Parathyroid adenoma (tissue), 2 donors: ENCODE data around the gene FEZF1.

Source experiments
- H2AFZ ChIP-seq: fragments of 300-600 bp; sonication (generic); one replicate; pipeline ENCODE4 v1.7.0; 2017; ENCODE audit warnings: antibody characterized with exemption, mild to moderate bottlenecking
- H3K27ac ChIP-seq: fragments of 300-600 bp; sonication (generic); one replicate; pipeline ENCODE4 v1.7.0; 2017
- H3K27me3 ChIP-seq: fragments of 300-600 bp; sonication (generic); one replicate; pipeline ENCODE4 v1.7.0; 2017; ENCODE audit warnings: low read length; ENCODE audit not compliant: control insufficient read depth, insufficient read depth
- H3K36me3 ChIP-seq: fragments of 300-600 bp; sonication (generic); one replicate; pipeline ENCODE4 v1.7.0; 2017; ENCODE audit warnings: low read length; ENCODE audit not compliant: control insufficient read depth, insufficient read depth
- H3K4me1 ChIP-seq: fragments of 300-600 bp; sonication (generic); one replicate; pipeline ENCODE4 v1.7.0; 2017; ENCODE audit warnings: control low read depth
- H3K4me2 ChIP-seq: fragments of 300-600 bp; sonication (generic); one replicate; pipeline ENCODE4 v1.7.0; 2017; ENCODE audit warnings: low read length
- H3K4me3 ChIP-seq: fragments of 300-600 bp; sonication (generic); one replicate; pipeline ENCODE4 v1.7.0; 2017; ENCODE audit warnings: low read depth, low read length
- H3K79me2 ChIP-seq: fragments of 300-600 bp; sonication (generic); one replicate; pipeline ENCODE4 v1.7.0; 2017; ENCODE audit warnings: control low read depth
- H3K9ac ChIP-seq: fragments of 300-600 bp; sonication (generic); one replicate; pipeline ENCODE4 v1.7.0; 2017; ENCODE audit warnings: mild to moderate bottlenecking
- H3K9me3 ChIP-seq: fragments of 300-600 bp; sonication (generic); one replicate; pipeline ENCODE4 v1.7.0; 2017; ENCODE audit warnings: low read length; ENCODE audit not compliant: control insufficient read depth
- TF ChIP-seq, protein P1 (sequence below): fragments of 300-600 bp; sonication (generic); IDR thresholded peaks from one replicate; pipeline ENCODE4 v1.7.0; 2017; ENCODE audit warnings: antibody characterized with exemption, mild to moderate bottlenecking
- donor health status: primary hyperparathyroidism.

Gene FEZF1

DNA sequence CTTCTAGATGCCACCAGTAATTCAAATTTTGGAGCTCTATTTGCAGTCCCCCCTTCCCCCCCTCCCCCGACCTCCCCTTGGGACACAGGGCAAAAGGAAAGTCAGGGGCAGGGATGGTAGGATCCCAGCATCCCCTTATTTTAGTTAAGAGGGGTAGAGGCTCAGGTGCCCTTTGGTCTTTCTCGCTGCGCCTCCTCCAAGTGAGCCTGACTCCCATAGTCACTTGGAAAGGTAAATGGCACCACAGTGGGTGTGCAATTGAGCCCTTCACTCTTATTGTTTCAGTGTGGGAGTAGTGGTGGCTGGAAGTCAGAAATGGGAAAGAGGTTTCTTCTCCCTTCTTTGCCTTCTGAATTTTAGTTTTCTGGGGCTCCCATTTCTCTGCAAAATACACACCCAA, 8.2 kb upstream of the FEZF1 start:
- H3K9me3 ChIP-seq, result no peaks in the 10 kb centered on the region
- H3K4me2 ChIP-seq, result no peak overlapping the region
- TF ChIP-seq, protein P1, sequence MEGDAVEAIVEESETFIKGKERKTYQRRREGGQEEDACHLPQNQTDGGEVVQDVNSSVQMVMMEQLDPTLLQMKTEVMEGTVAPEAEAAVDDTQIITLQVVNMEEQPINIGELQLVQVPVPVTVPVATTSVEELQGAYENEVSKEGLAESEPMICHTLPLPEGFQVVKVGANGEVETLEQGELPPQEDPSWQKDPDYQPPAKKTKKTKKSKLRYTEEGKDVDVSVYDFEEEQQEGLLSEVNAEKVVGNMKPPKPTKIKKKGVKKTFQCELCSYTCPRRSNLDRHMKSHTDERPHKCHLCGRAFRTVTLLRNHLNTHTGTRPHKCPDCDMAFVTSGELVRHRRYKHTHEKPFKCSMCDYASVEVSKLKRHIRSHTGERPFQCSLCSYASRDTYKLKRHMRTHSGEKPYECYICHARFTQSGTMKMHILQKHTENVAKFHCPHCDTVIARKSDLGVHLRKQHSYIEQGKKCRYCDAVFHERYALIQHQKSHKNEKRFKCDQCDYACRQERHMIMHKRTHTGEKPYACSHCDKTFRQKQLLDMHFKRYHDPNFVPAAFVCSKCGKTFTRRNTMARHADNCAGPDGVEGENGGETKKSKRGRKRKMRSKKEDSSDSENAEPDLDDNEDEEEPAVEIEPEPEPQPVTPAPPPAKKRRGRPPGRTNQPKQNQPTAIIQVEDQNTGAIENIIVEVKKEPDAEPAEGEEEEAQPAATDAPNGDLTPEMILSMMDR, result no peak
- no peak overlapping the region for H3K4me3 ChIP-seq
- H3K27ac ChIP-seq, result no peak overlapping the region
- no peak overlapping the region for H3K9ac ChIP-seq
- H3K4me1 ChIP-seq, result no peaks in the 10 kb centered on the region
- no peaks in the 10 kb centered on the region for H3K36me3 ChIP-seq
- peaks cover 17% of the 10 kb centered on the region for H3K27me3 ChIP-seq
- no peak overlapping the region for H2AFZ ChIP-seq
- H3K79me2 ChIP-seq, result no peaks in the 10 kb centered on the region

DNA sequence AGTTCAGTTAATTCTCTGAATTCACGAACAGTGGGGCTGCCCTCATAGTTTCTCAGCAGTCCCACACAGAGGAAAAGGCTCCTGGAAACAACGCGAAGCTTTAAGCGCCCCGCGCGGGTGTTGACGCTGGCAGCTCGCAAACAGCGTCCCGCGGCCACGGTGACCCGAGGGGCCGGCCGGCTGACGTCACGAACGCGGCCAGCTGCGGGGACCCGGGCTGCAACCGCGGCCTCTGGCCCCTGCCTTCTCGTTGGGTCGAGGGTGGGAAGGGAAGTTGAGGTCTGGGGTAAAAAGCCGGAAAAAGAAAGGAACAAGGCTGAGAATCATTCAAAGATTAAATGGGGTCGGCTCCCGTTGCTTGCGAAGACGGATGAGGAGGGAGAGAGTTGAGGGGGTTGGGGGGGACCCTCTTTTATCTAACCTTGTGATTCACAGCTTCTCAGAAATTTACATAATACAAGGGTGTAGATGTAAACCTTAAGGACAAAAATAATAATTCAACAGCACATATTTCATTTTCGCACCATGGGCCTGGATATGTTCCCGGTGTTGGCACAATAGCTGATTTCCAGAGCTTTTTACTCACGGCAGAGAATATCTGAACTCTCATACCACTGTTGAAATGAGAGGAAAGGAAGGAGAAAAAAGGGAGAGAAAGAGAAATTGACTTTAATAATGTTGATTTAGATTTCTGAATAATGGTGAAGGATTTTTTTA, 7.3 kb upstream of the FEZF1 start:
- no peak overlapping the region for H2AFZ ChIP-seq
- TF ChIP-seq, protein P1, result no peak
- H3K27ac ChIP-seq, result no peak overlapping the region
- no peaks in the 10 kb centered on the region for H3K36me3 ChIP-seq
- no peaks in the 10 kb centered on the region for H3K4me1 ChIP-seq
- no peaks in the 10 kb centered on the region for H3K9me3 ChIP-seq
- peaks cover 17% of the 10 kb centered on the region for H3K27me3 ChIP-seq
- H3K4me3 ChIP-seq, result no peak overlapping the region
- no peak overlapping the region for H3K9ac ChIP-seq
- no peaks in the 10 kb centered on the region for H3K79me2 ChIP-seq
- H3K4me2 ChIP-seq, result no peak overlapping the region

DNA sequence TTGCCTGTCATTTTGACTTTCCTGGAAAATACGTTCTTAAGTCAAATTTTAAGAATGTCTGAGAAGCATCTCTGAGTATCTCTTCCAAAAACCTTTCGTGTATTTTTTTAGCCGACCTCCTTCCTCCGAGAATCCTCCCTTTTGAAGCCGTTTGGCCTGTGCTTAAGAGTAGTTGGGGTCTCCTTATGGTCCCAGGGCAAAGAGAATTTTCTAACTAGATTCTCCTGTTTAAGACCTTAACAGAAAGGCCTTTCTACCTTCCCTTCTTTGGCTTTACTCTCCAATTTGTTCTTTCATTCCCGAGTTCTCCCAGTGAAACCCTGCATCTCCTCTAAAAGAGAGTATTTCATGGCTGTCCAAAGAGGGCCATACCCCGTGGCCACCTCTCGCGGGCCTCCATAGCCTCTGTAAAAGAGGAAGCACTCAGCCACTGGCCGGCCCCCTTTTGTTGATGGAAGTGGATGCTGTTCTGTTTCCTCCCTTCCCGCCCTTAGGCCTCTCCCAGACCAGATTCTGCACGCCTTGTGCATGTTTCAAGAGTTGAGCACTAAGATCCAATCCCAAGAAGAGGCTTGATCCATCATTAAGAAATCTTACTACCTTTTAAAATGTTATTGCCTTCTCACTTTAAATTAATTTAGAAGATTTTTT, 6.6 kb upstream of the FEZF1 start:
- Histone ChIP-seq H3K27me3 (peaks cover 11% of the 10 kb centered on the region), H3K4me1 (no peaks in the 10 kb centered on the region), H3K9ac (no peak overlapping the region), H2AFZ (no peak overlapping the region), H3K4me3 (peak overlapping the region; percentile 28), H3K36me3 (no peaks in the 10 kb centered on the region), H3K27ac (no peak overlapping the region), H3K9me3 (no peaks in the 10 kb centered on the region), H3K79me2 (no peaks in the 10 kb centered on the region), H3K4me2 (peak overlapping the region; percentile 53)
- TF ChIP-seq, protein P1, result no peak

DNA sequence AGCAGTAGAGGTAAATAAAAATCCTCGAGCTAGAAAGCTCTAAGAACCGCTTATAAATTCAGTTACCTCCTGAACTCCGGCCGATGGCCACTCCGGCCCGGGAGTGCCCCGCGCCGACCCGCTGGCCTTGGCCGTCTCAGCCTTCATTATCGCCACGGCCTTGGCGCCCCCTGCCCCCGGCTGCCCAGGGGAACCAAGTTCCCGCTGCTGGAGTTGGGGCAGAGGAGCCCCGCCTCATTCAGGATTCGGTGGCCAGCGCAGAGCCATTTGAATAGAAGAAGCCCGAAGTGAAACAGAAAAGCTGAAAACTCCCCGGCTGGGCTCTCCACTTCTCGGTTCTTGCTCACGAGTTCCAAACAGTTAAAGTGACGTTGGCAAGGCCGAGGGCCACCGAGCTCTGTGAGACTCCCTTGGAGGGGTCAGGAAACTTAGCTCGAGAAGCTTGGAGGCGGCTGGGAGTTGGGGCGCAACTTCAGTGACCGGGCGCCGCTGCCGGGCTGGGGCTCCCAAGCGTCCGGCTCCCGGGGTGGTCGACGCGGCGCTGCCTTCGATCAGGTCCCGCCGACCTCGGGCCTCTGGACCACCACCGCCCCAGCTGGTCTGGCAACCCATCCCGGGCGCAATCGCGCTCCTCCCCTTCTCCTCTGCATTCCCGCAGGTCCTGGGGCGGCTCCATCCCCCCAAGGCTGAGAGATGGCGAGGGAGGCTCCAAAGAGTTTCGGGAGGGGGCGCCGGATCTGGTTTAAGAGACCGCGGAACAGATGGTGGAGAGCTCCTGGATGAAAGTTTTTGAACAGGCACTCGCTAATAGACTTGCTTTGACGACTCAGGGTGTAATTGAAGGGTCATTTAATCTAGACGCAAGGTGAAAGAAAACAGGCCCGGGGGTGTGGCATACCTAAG, 5.8 kb upstream of the FEZF1 start:
- Histone ChIP-seq H3K79me2 (no peaks in the 10 kb centered on the region), H3K9me3 (no peaks in the 10 kb centered on the region), H3K4me3 (peak overlapping the region; percentile 45), H3K27me3 (peaks cover 15% of the 10 kb centered on the region), H2AFZ (peak overlapping the region; percentile 46), H3K4me1 (no peaks in the 10 kb centered on the region), H3K36me3 (no peaks in the 10 kb centered on the region), H3K27ac (no peak overlapping the region), H3K9ac (no peak overlapping the region), H3K4me2 (peak overlapping the region; percentile 53)
- TF ChIP-seq, protein P1, result no peak
